RWPE1 (cell line): ENCODE data around the gene DHDDS.

Experiments used
- CTCF ChIA-PET: fragments of 350-600 bp; sonication (Branson Sonifier 250); formaldehyde crosslinking; extraction: SDS; loops from one replicate; lab custom pipeline; 2021; lab: Yijun Ruan, JAX
- POLR2A ChIA-PET: fragments of 400-600 bp; formaldehyde crosslinking; extraction: SDS; loops from one replicate; lab custom pipeline; 2020; ENCODE audit warnings: antibody characterized with exemption; ENCODE audit not compliant: low non-redundant PET; lab: Yijun Ruan, JAX
- DNase-seq: peaks from one replicate; pipeline ENCODE4 v3.0.0; 2012; ENCODE audit warnings: low spot score
- H3K27ac ChIP-seq: fragments of 450-650 bp; 2 replicates; pipeline ENCODE4 v1.5.1; 2017
- TF ChIP-seq, protein P1 (sequence below): fragments of 450-650 bp; conservative IDR thresholded peaks from 2 replicates; pipeline ENCODE4 v1.5.1; 2017; ENCODE audit warnings: low read depth, mild to moderate bottlenecking

The DHDDS gene

DNA sequence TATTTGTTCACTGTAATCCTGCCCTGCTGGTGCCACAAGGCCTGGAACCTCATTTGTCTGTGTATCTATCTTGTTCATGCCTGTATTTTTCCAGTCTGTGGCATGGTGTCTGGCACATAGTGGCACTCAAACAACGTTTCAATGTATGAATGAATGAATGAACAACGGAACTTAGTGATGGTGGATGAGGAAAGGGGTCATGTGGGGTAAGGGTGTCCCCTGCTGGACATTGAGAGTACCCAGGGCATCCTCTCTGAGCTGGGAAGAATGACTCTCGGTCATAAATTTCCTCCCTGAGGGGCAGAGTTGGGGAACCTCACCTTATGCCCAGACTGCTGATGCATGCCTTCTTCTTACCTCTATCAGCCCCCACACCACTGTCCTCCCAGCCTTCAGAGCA is 40.7 kb upstream of the DHDDS start:
- DNase-seq: peak; percentile 86
- H3K27ac ChIP-seq: no peak overlapping the region
- POLR2A ChIA-PET: no interaction called here
- TF ChIP-seq, protein P1, sequence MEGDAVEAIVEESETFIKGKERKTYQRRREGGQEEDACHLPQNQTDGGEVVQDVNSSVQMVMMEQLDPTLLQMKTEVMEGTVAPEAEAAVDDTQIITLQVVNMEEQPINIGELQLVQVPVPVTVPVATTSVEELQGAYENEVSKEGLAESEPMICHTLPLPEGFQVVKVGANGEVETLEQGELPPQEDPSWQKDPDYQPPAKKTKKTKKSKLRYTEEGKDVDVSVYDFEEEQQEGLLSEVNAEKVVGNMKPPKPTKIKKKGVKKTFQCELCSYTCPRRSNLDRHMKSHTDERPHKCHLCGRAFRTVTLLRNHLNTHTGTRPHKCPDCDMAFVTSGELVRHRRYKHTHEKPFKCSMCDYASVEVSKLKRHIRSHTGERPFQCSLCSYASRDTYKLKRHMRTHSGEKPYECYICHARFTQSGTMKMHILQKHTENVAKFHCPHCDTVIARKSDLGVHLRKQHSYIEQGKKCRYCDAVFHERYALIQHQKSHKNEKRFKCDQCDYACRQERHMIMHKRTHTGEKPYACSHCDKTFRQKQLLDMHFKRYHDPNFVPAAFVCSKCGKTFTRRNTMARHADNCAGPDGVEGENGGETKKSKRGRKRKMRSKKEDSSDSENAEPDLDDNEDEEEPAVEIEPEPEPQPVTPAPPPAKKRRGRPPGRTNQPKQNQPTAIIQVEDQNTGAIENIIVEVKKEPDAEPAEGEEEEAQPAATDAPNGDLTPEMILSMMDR: peak; percentile 73
- CTCF ChIA-PET: interaction anchor here (0.5 to 1.5 kb wide), 19 partner anchors 9 to 361 kb away, joined by 3 to 7 read pairs (median 3); partner anchors contain the start of genes CNKSR1 and ZNF593

DNA sequence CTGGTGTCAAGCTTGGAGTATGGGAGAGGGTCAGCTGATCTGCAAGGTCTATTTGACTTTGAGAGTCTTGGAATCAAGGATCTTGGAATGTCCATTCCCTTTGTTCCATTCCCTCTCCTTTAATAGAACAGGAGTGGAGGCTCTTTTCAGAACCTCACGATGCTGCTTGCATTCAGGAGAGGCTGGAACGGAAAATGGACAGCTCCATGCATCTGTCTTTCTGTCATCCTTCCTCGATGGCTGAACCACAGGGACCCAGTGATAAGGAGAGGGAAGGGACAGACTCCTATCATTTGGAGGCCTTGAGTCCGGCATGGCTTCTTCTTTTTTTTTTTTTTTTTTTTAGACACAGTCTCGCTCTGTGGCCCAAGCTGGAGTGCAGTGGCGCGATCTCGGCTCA is 36.4 kb upstream of the DHDDS start:
- ChIA-PET POLR2A (interaction anchor here (0.6 kb wide), 1 partner anchor 64 kb away, joined by 9 read pairs; no protein-coding TSS in a partner anchor), CTCF (interaction anchor here (0.6 to 0.7 kb wide), 3 partner anchors 9 to 120 kb away, joined by 3 read pairs; no protein-coding TSS in a partner anchor)
- no peak overlapping the region for H3K27ac ChIP-seq
- TF ChIP-seq, protein P1: no peak
- DNase-seq: no peak

DNA sequence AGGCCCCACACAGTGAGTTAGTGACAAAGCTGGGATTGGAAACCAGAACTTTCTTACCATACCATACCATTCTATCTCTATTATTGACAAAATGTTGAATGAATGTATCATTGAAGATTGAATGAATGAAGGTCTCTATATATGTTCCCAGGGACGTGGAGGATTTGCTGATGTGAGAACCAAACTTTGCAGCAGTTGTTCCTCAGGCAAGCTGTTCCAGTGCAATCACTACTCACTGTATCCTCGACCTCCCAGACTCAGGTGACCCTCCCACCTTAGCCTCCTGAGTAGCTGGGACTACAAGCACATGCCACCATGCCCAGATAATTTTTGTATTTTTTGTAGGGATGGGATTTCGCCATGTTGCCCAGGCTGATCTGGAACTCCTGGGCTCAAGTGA is 33.1 kb upstream of the DHDDS start:
- DNase-seq: no peak
- TF ChIP-seq, protein P1: no peak
- POLR2A ChIA-PET: no interaction called here
- no peak overlapping the region for H3K27ac ChIP-seq
- CTCF ChIA-PET: interaction anchor here (0.9 kb wide), 1 partner anchor 18 kb away, joined by 5 read pairs; no protein-coding TSS in a partner anchor

DNA sequence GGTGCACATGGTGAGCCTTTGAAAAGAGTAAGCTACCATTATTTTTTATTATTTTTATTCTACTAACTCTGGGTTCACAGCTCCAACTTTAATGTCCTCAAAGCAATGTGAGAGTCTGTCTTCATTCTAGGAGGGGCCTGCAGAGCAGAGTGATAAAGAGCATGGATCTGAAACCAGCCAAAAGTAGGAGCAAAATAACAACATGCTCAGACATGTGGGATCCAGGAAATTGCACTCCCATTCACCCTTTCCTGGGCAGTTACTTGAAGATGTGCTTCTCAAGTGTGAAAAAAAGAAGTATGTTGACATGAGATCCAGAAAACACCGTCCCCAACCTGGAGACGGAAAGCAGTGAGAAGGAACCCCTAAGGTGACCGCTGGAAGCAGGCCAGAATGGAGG is 30.2 kb upstream of the DHDDS start:
- CTCF ChIA-PET: interaction anchor here (0.7 kb wide), 2 partner anchors 10 to 32 kb away, joined by 3 to 5 read pairs; no protein-coding TSS in a partner anchor
- POLR2A ChIA-PET: no interaction called here
- H3K27ac ChIP-seq: no peak overlapping the region
- TF ChIP-seq, protein P1: no peak
- DNase-seq: peak; percentile 42

DNA sequence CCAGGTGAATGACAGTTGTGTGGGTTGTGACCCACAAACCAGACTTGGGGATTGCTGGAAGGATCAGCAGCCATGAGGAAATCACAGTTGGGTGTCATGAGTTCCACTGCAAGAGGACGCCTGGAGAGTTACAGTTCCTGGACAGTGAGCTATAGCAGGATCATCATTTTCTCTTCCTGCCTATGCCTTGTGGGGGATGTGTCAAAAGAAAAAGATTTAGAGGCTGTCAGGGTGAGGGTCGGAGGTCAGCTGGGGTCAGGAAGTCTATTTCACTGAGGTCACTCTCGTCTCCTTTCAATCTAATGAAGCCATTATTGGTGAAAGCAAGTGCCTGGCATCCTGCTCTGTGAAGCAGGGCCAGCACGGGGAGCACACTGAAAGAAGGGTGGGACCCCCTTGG is 28.5 kb upstream of the DHDDS start:
- ChIA-PET POLR2A (no interaction called here), CTCF (interaction anchor here (0.8 kb wide), 1 partner anchor 40 kb away, joined by 4 read pairs; no protein-coding TSS in a partner anchor)
- H3K27ac ChIP-seq: no peak overlapping the region
- TF ChIP-seq, protein P1: no peak
- DNase-seq: no peak

DNA sequence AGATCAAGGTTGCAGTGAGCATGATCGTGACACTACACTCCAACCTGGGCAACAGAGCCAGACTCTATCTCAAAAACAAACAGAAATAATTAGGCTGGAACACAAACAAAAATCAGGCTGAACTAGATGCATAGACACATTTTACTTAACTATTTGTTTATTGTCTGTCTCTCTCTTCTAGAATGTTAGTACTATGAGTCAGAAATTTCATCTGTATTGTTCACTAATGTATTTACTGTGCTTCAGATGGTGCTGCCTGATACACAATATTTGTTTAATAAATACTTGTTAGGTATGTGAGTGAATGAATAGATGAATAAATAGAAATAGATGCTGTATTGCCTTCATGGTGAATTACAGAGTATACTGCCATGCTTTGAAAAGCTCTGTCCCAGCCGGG is 27.5 kb upstream of the DHDDS start:
- DNase-seq: no peak
- ChIA-PET POLR2A (no interaction called here), CTCF (no interaction called here)
- no peak overlapping the region for H3K27ac ChIP-seq
- TF ChIP-seq, protein P1: no peak
